ENCODE results near the gene GPRC5A. TPM values are rescaled to one million over a fixed set of nuclear protein-coding genes. Genes with fewer than 3 reads are reported as not detected.

GPRC5A gene
- total and polyA plus RNA-seq, 3 experiments from 2014 or later, result not detected

- no peaks in the 10 kb centered on the region for H3K9me3 Mint-ChIP-seq
- Histone ChIP-seq H3K36me3 (ENCODE audit: insufficient read depth, low read length) (no peaks in the 10 kb centered on the region), H3K4me3 (ENCODE audit: low read length) (no peak overlapping the region), H3K4me1 (ENCODE audit: insufficient read depth, low read length) (no peaks in the 10 kb centered on the region), H3K27ac (ENCODE audit: low read depth, low read length) (no peak overlapping the region), H3K9me3 (ENCODE audit: low read length) (no peaks in the 10 kb centered on the region), H3K27me3 (ENCODE audit: insufficient read depth, low read length, poor library complexity, severe bottlenecking) (no peaks in the 10 kb centered on the region)
- no peaks in the 10 kb centered on the region for H3K36me3 Mint-ChIP-seq
- no peak for DNase-seq
- H3K4me1 Mint-ChIP-seq, result no peaks in the 10 kb centered on the region
- no peak overlapping the region for H3K27ac Mint-ChIP-seq
- ChIA-PET CTCF (no interaction called here), POLR2A (no interaction called here)
- no peak overlapping the region for H3K4me3 Mint-ChIP-seq
- peaks cover 4 to 40% of the 10 kb centered on the region in 2 donors for H3K27me3 Mint-ChIP-seq
These were observed 9.4 kb downstream of the GPRC5A start for GRCh38 chr12:12900786-12901157.

- Histone ChIP-seq H3K4me1 (ENCODE audit: insufficient read depth, low read length) (no peaks in the 10 kb centered on the region), H3K4me3 (ENCODE audit: low read length) (no peak overlapping the region), H3K27ac (ENCODE audit: low read depth, low read length) (no peak overlapping the region), H3K36me3 (ENCODE audit: insufficient read depth, low read length) (no peaks in the 10 kb centered on the region), H3K27me3 (ENCODE audit: insufficient read depth, low read length, poor library complexity, severe bottlenecking) (no peaks in the 10 kb centered on the region), H3K9me3 (ENCODE audit: low read length) (no peaks in the 10 kb centered on the region)
- Mint-ChIP-seq H3K9me3 (no peaks in the 10 kb centered on the region), H3K27ac (no peak overlapping the region), H3K4me3 (no peak overlapping the region), H3K4me1 (no peaks in the 10 kb centered on the region), H3K36me3 (no peaks in the 10 kb centered on the region), H3K27me3 (peaks cover 8 to 41% of the 10 kb centered on the region in 2 donors)
- no peak for DNase-seq
- ChIA-PET POLR2A (no interaction called here), CTCF (no interaction called here)
These were observed 9.9 kb downstream of the GPRC5A start for GRCh38 chr12:12901158-12901791.

GRCh38 chr12:12902036-12902435 lies 10.7 kb downstream of the GPRC5A start:
- Histone ChIP-seq H3K27me3 (ENCODE audit: insufficient read depth, low read length, poor library complexity, severe bottlenecking) (no peaks in the 10 kb centered on the region), H3K4me3 (ENCODE audit: low read length) (no peak overlapping the region), H3K27ac (ENCODE audit: low read depth, low read length) (no peak overlapping the region), H3K4me1 (ENCODE audit: insufficient read depth, low read length) (no peaks in the 10 kb centered on the region), H3K9me3 (ENCODE audit: low read length) (no peaks in the 10 kb centered on the region), H3K36me3 (ENCODE audit: insufficient read depth, low read length) (no peaks in the 10 kb centered on the region)
- H3K9me3 Mint-ChIP-seq, result no peaks in the 10 kb centered on the region
- ChIA-PET CTCF (no interaction called here), POLR2A (no interaction called here)
- no peak overlapping the region for H3K27ac Mint-ChIP-seq
- H3K27me3 Mint-ChIP-seq, result peaks cover 8 to 44% of the 10 kb centered on the region in 2 donors
- H3K36me3 Mint-ChIP-seq, result no peaks in the 10 kb centered on the region
- no peak for DNase-seq
- no peaks in the 10 kb centered on the region for H3K4me1 Mint-ChIP-seq
- H3K4me3 Mint-ChIP-seq, result no peak overlapping the region

- no peak overlapping the region for H3K27ac ChIP-seq (ENCODE audit: low read depth, low read length)
- Mint-ChIP-seq H3K4me1 (peaks cover under 1 to 2% (median under 1%) of the 10 kb centered on the region in 3 donors), H3K27me3 (peaks cover 8 to 36% of the 10 kb centered on the region in 2 donors), H3K36me3 (no peaks in the 10 kb centered on the region), H3K27ac (no peak overlapping the region), H3K9me3 (peaks cover 0 to 2% (median 0%) of the 10 kb centered on the region in 5 donors), H3K4me3 (no peak overlapping the region)
- POLR2A ChIA-PET, result no interaction called here
- no peak overlapping the region for H3K4me3 ChIP-seq (ENCODE audit: low read length)
- no peaks in the 10 kb centered on the region for H3K9me3 ChIP-seq (ENCODE audit: low read length)
- peaks cover 2% of the 10 kb centered on the region for H3K4me1 ChIP-seq (ENCODE audit: insufficient read depth, low read length)
- no peaks in the 10 kb centered on the region for H3K27me3 ChIP-seq (ENCODE audit: insufficient read depth, low read length, poor library complexity, severe bottlenecking)
- no peaks in the 10 kb centered on the region for H3K36me3 ChIP-seq (ENCODE audit: insufficient read depth, low read length)
- DNase-seq, result no peak
- CTCF ChIA-PET, result no interaction called here
These were observed 12.6 kb downstream of the GPRC5A start for GRCh38 chr12:12903642-12904609.

GRCh38 chr12:12907552-12907951 lies 16.2 kb downstream of the GPRC5A start:
- no peak overlapping the region for H3K4me3 Mint-ChIP-seq
- Histone ChIP-seq H3K9me3 (ENCODE audit: low read length) (no peaks in the 10 kb centered on the region), H3K27ac (ENCODE audit: low read depth, low read length) (no peak overlapping the region), H3K36me3 (ENCODE audit: insufficient read depth, low read length) (no peaks in the 10 kb centered on the region), H3K4me3 (ENCODE audit: low read length) (no peak overlapping the region), H3K27me3 (ENCODE audit: insufficient read depth, low read length, poor library complexity, severe bottlenecking) (no peaks in the 10 kb centered on the region), H3K4me1 (ENCODE audit: insufficient read depth, low read length) (peaks cover 19% of the 10 kb centered on the region)
- ChIA-PET POLR2A (no interaction called here), CTCF (interaction anchor here (0.7 to 1.0 kb wide), 2 partner anchors 8 to 304 kb away, joined by 3 to 4 read pairs; no protein-coding TSS in a partner anchor)
- peaks cover 8 to 19% (median 11%) of the 10 kb centered on the region in 3 donors for H3K4me1 Mint-ChIP-seq
- H3K27me3 Mint-ChIP-seq, result peaks cover 9 to 19% of the 10 kb centered on the region in 2 donors
- H3K9me3 Mint-ChIP-seq, result peaks cover 0 to 2% (median 0%) of the 10 kb centered on the region in 5 donors
- DNase-seq, result no peak
- no peak overlapping the region for H3K27ac Mint-ChIP-seq
- H3K36me3 Mint-ChIP-seq, result no peaks in the 10 kb centered on the region

GRCh38 chr12:12908252-12908651 lies 16.9 kb downstream of the GPRC5A start:
- no peak overlapping the region for H3K4me3 Mint-ChIP-seq
- no peaks in the 10 kb centered on the region for H3K27me3 ChIP-seq (ENCODE audit: insufficient read depth, low read length, poor library complexity, severe bottlenecking)

GRCh38 chr12:12908711-12909110 lies 17.3 kb downstream of the GPRC5A start:
- no peaks in the 10 kb centered on the region for H3K9me3 ChIP-seq (ENCODE audit: low read length)
- Mint-ChIP-seq H3K27me3 (peaks cover 13 to 19% of the 10 kb centered on the region in 2 donors), H3K27ac (no peak overlapping the region), H3K36me3 (no peaks in the 10 kb centered on the region), H3K4me1 (peaks cover 8 to 19% (median 11%) of the 10 kb centered on the region in 3 donors), H3K4me3 (no peak overlapping the region), H3K9me3 (peaks cover 0 to 2% (median 0%) of the 10 kb centered on the region in 5 donors)
- no peak overlapping the region for H3K27ac ChIP-seq (ENCODE audit: low read depth, low read length)
- no peak overlapping the region for H3K4me3 ChIP-seq (ENCODE audit: low read length)
- H3K4me1 ChIP-seq (ENCODE audit: insufficient read depth, low read length), result peaks cover 19% of the 10 kb centered on the region
- no peaks in the 10 kb centered on the region for H3K27me3 ChIP-seq (ENCODE audit: insufficient read depth, low read length, poor library complexity, severe bottlenecking)
- ChIA-PET POLR2A (no interaction called here), CTCF (no interaction called here)
- H3K36me3 ChIP-seq (ENCODE audit: insufficient read depth, low read length), result no peaks in the 10 kb centered on the region
- no peak for DNase-seq

More at GRCh38 chr12:12908252-12908651, 16.9 kb downstream of the GPRC5A start:
- peaks cover 0 to 2% (median 0%) of the 10 kb centered on the region in 5 donors for H3K9me3 Mint-ChIP-seq
- H3K4me1 Mint-ChIP-seq, result peaks cover 8 to 19% (median 11%) of the 10 kb centered on the region in 3 donors
- Histone ChIP-seq H3K9me3 (ENCODE audit: low read length) (no peaks in the 10 kb centered on the region), H3K27ac (ENCODE audit: low read depth, low read length) (no peak overlapping the region), H3K4me1 (ENCODE audit: insufficient read depth, low read length) (peaks cover 19% of the 10 kb centered on the region), H3K4me3 (ENCODE audit: low read length) (no peak overlapping the region), H3K36me3 (ENCODE audit: insufficient read depth, low read length) (no peaks in the 10 kb centered on the region)
- no peak overlapping the region for H3K27ac Mint-ChIP-seq
- ChIA-PET POLR2A (no interaction called here), CTCF (interaction anchor here (0.7 to 1.0 kb wide), 2 partner anchors 8 to 303 kb away, joined by 3 to 4 read pairs; no protein-coding TSS in a partner anchor)
- H3K27me3 Mint-ChIP-seq, result peaks cover 13 to 19% of the 10 kb centered on the region in 2 donors
- no peaks in the 10 kb centered on the region for H3K36me3 Mint-ChIP-seq
- no peak for DNase-seq

Measured in CD8-positive, alpha-beta memory T cell (primary cell).